H9 (cell line): ENCODE measurements around the gene CCPG1. TPM values are rescaled to one million over a fixed set of nuclear protein-coding genes. Genes with fewer than 3 reads are reported as not detected.
"Not testable (repeated sequence)": the region's sequence is repeated elsewhere in the genome, so short reads cannot be mapped to it uniquely, and the experiment has no call there.

Experiments
- DNase-seq: peaks from one replicate; pipeline ENCODE4 v3.0.0-alpha.2; 2017
- H2AFZ ChIP-seq: one replicate; pipeline ENCODE4 v1.6.1; 2013; ENCODE audit warnings: mild to moderate bottlenecking, low read length, control low read depth, moderate library complexity
- H2AK5ac ChIP-seq: 2 replicates; pipeline ENCODE4 v1.6.1; 2013; ENCODE audit warnings: low read length, control low read depth, mixed read lengths; ENCODE audit not compliant: insufficient read length
- H2BK120ac ChIP-seq: one replicate; pipeline ENCODE4 v1.6.1; 2013; ENCODE audit warnings: low read depth, mild to moderate bottlenecking, low read length, control low read depth, inconsistent platforms; ENCODE audit not compliant: poor library complexity, severe bottlenecking
- H2BK12ac ChIP-seq: 2 replicates; pipeline ENCODE4 v1.6.1; 2013; ENCODE audit warnings: low read length, control low read depth, mixed read lengths, low read depth; ENCODE audit not compliant: insufficient read length
- H2BK15ac ChIP-seq: 2 replicates; pipeline ENCODE4 v1.6.1; 2013; ENCODE audit warnings: low read depth, low read length, control low read depth
- H2BK20ac ChIP-seq: one replicate; pipeline ENCODE4 v1.6.1; 2013; ENCODE audit warnings: low read depth, mild to moderate bottlenecking, low read length, control low read depth, inconsistent platforms; ENCODE audit not compliant: poor library complexity, severe bottlenecking
- H2BK5ac ChIP-seq: 2 replicates; pipeline ENCODE4 v1.6.1; 2013; ENCODE audit warnings: low read length, control low read depth, mixed read lengths; ENCODE audit not compliant: insufficient read length
- H3K14ac ChIP-seq: 2 replicates; pipeline ENCODE4 v1.6.1; 2013; ENCODE audit warnings: low read length, control low read depth; ENCODE audit not compliant: insufficient read depth
- H3K18ac ChIP-seq: 2 replicates; pipeline ENCODE4 v1.6.1; 2013; ENCODE audit warnings: low read depth, mild to moderate bottlenecking, mixed read lengths, low read length, control low read depth; ENCODE audit not compliant: insufficient read length
- H3K23ac ChIP-seq: 2 replicates; pipeline ENCODE4 v1.6.1; 2013; ENCODE audit warnings: low read length, control low read depth, mixed read lengths, low read depth; ENCODE audit not compliant: insufficient read length
- H3K23me2 ChIP-seq: 2 replicates; pipeline ENCODE4 v1.6.1; 2013; ENCODE audit warnings: low read depth, mild to moderate bottlenecking, mixed read lengths, low read length, control low read depth; ENCODE audit not compliant: insufficient read length, poor library complexity, severe bottlenecking
- H3K27ac ChIP-seq: 2 replicates; pipeline ENCODE4 v1.5.1; 2013; ENCODE audit warnings: low read length, control low read depth, mixed read lengths, low read depth; ENCODE audit not compliant: insufficient read length
- H3K27me3 ChIP-seq: 2 replicates; pipeline ENCODE4 v1.6.1; 2013; ENCODE audit warnings: low read length, control low read depth, inconsistent platforms; ENCODE audit not compliant: insufficient read depth
- H3K4ac ChIP-seq: 2 replicates; pipeline ENCODE4 v1.6.1; 2013; ENCODE audit warnings: low read depth, mild to moderate bottlenecking, control low read depth, inconsistent platforms, low read length, moderate library complexity
- H3K4me1 ChIP-seq: 2 replicates; pipeline ENCODE4 v1.6.1; 2013; ENCODE audit warnings: low read length, control low read depth, inconsistent platforms; ENCODE audit not compliant: insufficient read depth
- H3K4me2 ChIP-seq: 2 replicates; pipeline ENCODE4 v1.6.1; 2013; ENCODE audit warnings: low read length, control low read depth, mixed read lengths; ENCODE audit not compliant: insufficient read length, insufficient read depth
- H3K56ac ChIP-seq: 2 replicates; pipeline ENCODE4 v1.6.1; 2013; ENCODE audit warnings: low read depth, mild to moderate bottlenecking, mixed read lengths, low read length, control low read depth; ENCODE audit not compliant: insufficient read length
- H3K79me1 ChIP-seq: 2 replicates; pipeline ENCODE4 v1.6.1; 2013; ENCODE audit warnings: low read depth, mild to moderate bottlenecking, moderate library complexity, low read length, control low read depth, inconsistent platforms; ENCODE audit not compliant: insufficient read depth, poor library complexity, severe bottlenecking
- H3K79me2 ChIP-seq: 2 replicates; pipeline ENCODE4 v1.6.1; 2013; ENCODE audit warnings: low read length, control low read depth, inconsistent platforms; ENCODE audit not compliant: insufficient read depth
- H3K9ac ChIP-seq: 2 replicates; pipeline ENCODE4 v1.6.1; 2013; ENCODE audit warnings: low read length, control low read depth, mixed read lengths; ENCODE audit not compliant: insufficient read length; ENCODE audit errors: extremely low read depth
- H3K9me3 ChIP-seq: one replicate; pipeline ENCODE4 v1.6.1; 2013; ENCODE audit warnings: low read depth, low read length, inconsistent platforms; ENCODE audit not compliant: control insufficient read depth
- H3T11ph ChIP-seq: one replicate; pipeline ENCODE4 v1.6.1; 2013; ENCODE audit warnings: mild to moderate bottlenecking, low read length, control low read depth, inconsistent platforms
- H4K20me1 ChIP-seq: one replicate; pipeline ENCODE4 v1.6.1; 2013; ENCODE audit not compliant: control insufficient read depth, insufficient read length, insufficient read depth
- H4K5ac ChIP-seq: 2 replicates; pipeline ENCODE4 v1.6.1; 2013; ENCODE audit warnings: low read depth, mild to moderate bottlenecking, mixed read lengths, low read length, control low read depth; ENCODE audit not compliant: insufficient read length
- H4K8ac ChIP-seq: replicated peaks from 2 replicates; pipeline ENCODE4 v1.6.1; 2013; ENCODE audit warnings: low read length, control low read depth, mixed read lengths, low read depth; ENCODE audit not compliant: insufficient read length
- H4K91ac ChIP-seq: 2 replicates; pipeline ENCODE4 v1.6.1; 2013; ENCODE audit warnings: low read depth, mild to moderate bottlenecking, moderate library complexity, mixed read lengths, low read length, control low read depth; ENCODE audit not compliant: insufficient read length
- H3K27ac Mint-ChIP-seq, 3 experiments: 2 replicates in 2 of 3; 3 replicates in 1 of 3; pipeline ENCODE4 v1.8.0; 2020 to 2021; ENCODE audit warnings: mixed read lengths in 3 of 3, mild to moderate bottlenecking in 1 of 3, moderate library complexity in 1 of 3
- H3K27me3 Mint-ChIP-seq: 2 replicates; pipeline ENCODE4 v1.8.0; 2021; ENCODE audit warnings: low read depth, mild to moderate bottlenecking, moderate library complexity, mixed read lengths
- H3K36me3 Mint-ChIP-seq, 3 experiments: 2 replicates in 2 of 3; 3 replicates in 1 of 3; pipeline ENCODE4 v1.8.0; 2020 to 2021; ENCODE audit warnings: low read depth in 3 of 3, mixed read lengths in 3 of 3; ENCODE audit not compliant: insufficient read depth in 1 of 3
- H3K4me1 Mint-ChIP-seq, 2 experiments: 2 replicates each; pipeline ENCODE4 v1.8.0; 2020; ENCODE audit warnings: mixed read lengths in 2 of 2
- H3K4me3 Mint-ChIP-seq, 2 experiments: 2 replicates in 1 of 2; 3 replicates in 1 of 2; pipeline ENCODE4 v1.8.0; 2020 to 2021; ENCODE audit warnings: mild to moderate bottlenecking in 2 of 2, mixed read lengths in 2 of 2, moderate library complexity in 1 of 2
- H3K9me3 Mint-ChIP-seq, 2 experiments: 2 replicates in 1 of 2; 3 replicates in 1 of 2; pipeline ENCODE4 v1.8.0; 2020; ENCODE audit warnings: mild to moderate bottlenecking in 2 of 2, mixed read lengths in 2 of 2, moderate library complexity in 1 of 2
- CTCF ChIP-seq: fragments of 200-600 bp; sonication (generic); conservative IDR thresholded peaks from 3 replicates; pipeline ENCODE4 v1.8.0; 2021; ENCODE audit warnings: antibody characterized with exemption, mild to moderate bottlenecking
- WGBS: extraction: QIAGEN DNeasy Blood & Tissue Kit; methylation state at CpG from one replicate; pipeline ENCODE4 v1.1.7; 2013; ENCODE audit warnings: missing lambda C conversion rate, low lambda C conversion rate, mixed read lengths; ENCODE audit not compliant: insufficient read length; ENCODE audit errors: extremely low coverage; 5-methylcytosine and 5-hydroxymethylcytosine counted together
- total RNA-seq: library from RNA; stranded (reverse); gene quantifications from 2 replicates; pipeline ENCODE4 v1.2.1, GENCODE V29; 2021

The CCPG1 gene
- total RNA-seq, 1 experiment from 2014 or later = 9.0 TPM

GRCh38 chr15:55457401-55458022 lies 49.4 kb upstream of the CCPG1 start:
- no peaks in the 10 kb centered on the region for H4K20me1 ChIP-seq
- H3K27ac Mint-ChIP-seq = no peak overlapping the region
- no peak overlapping the region for H4K8ac ChIP-seq
- no peak overlapping the region for H3K56ac ChIP-seq
- H3K27me3 Mint-ChIP-seq = no peaks in the 10 kb centered on the region
- H3K18ac ChIP-seq = no peak overlapping the region
- H3K27ac ChIP-seq = no peak overlapping the region
- H3T11ph ChIP-seq = no peak overlapping the region
- H3K9ac ChIP-seq = no peak overlapping the region
- TF ChIP-seq CTCF = no peak
- H3K27me3 ChIP-seq = no peaks in the 10 kb centered on the region
- H3K4me1 Mint-ChIP-seq = no peaks in the 10 kb centered on the region
- no peak overlapping the region for H2BK120ac ChIP-seq
- no peak overlapping the region for H2BK12ac ChIP-seq
- H2BK15ac ChIP-seq = no peak overlapping the region
- no peak for DNase-seq
- H3K79me1 ChIP-seq = no peaks in the 10 kb centered on the region
- no peak overlapping the region for H3K23ac ChIP-seq
- H4K5ac ChIP-seq = peak overlapping the region; percentile 24
- no peaks in the 10 kb centered on the region for H3K23me2 ChIP-seq
- H3K4me2 ChIP-seq = no peak overlapping the region
- H2BK5ac ChIP-seq = no peak overlapping the region
- H3K4me3 Mint-ChIP-seq = no peak overlapping the region
- H3K36me3 Mint-ChIP-seq = peaks cover 0 to 5% (median 0%) of the 10 kb centered on the region in 3 experiments; a peak in 2 of 7 replicates
- H4K91ac ChIP-seq = no peak overlapping the region
- H3K4ac ChIP-seq = no peak overlapping the region
- no peak overlapping the region for H3K14ac ChIP-seq
- H3K9me3 ChIP-seq = no peaks in the 10 kb centered on the region
- no CpG with 5 or more reads among the region's 5 CpGs for WGBS
- H3K79me2 ChIP-seq = no peaks in the 10 kb centered on the region
- H3K4me1 ChIP-seq = no peaks in the 10 kb centered on the region
- H2AK5ac ChIP-seq = no peak overlapping the region
- H2AFZ ChIP-seq = no peak overlapping the region
- H3K9me3 Mint-ChIP-seq = peaks cover 4 to 10% of the 10 kb centered on the region in 2 experiments; a peak in 2 of 5 replicates
- H2BK20ac ChIP-seq = no peak overlapping the region

- H2BK5ac ChIP-seq, H3K79me2 ChIP-seq, H2BK15ac ChIP-seq, H2AK5ac ChIP-seq, H2AFZ ChIP-seq, H4K5ac ChIP-seq, DNase-seq, H3K23ac ChIP-seq, H4K20me1 ChIP-seq, H2BK120ac ChIP-seq, H3T11ph ChIP-seq, H3K79me1 ChIP-seq, H3K27ac Mint-ChIP-seq, H3K4me1 Mint-ChIP-seq, H3K9ac ChIP-seq, H4K91ac ChIP-seq, H3K4me1 ChIP-seq, H3K56ac ChIP-seq, H3K4ac ChIP-seq, H3K9me3 ChIP-seq, H3K27me3 Mint-ChIP-seq, H3K4me3 Mint-ChIP-seq, H2BK12ac ChIP-seq, H3K18ac ChIP-seq, H2BK20ac ChIP-seq, H3K23me2 ChIP-seq, H3K27ac ChIP-seq, H4K8ac ChIP-seq, H3K14ac ChIP-seq, H3K4me2 ChIP-seq, H3K27me3 ChIP-seq: not testable (repeated sequence)
- peaks cover 6 to 21% (median 16%) of the 10 kb centered on the region in 3 experiments; a peak in 5 of 7 replicates for H3K36me3 Mint-ChIP-seq
- no CpG with 5 or more reads among the region's 19 CpGs for WGBS
- peaks cover 35 to 44% of the 10 kb centered on the region in 2 experiments for H3K9me3 Mint-ChIP-seq
Observed at GRCh38 chr15:55447030-55447394, 38.9 kb upstream of the CCPG1 start.
